Measurements from ENCODE around the gene EMILIN1. TPM values are rescaled to one million over a fixed set of nuclear protein-coding genes. Genes with fewer than 3 reads are reported as not detected.

The EMILIN1 gene
- total and polyA plus RNA-seq, 2 of the 4 experiments (the other 2 are of a cell fraction) = 26.5 to 95.6 TPM

DNA sequence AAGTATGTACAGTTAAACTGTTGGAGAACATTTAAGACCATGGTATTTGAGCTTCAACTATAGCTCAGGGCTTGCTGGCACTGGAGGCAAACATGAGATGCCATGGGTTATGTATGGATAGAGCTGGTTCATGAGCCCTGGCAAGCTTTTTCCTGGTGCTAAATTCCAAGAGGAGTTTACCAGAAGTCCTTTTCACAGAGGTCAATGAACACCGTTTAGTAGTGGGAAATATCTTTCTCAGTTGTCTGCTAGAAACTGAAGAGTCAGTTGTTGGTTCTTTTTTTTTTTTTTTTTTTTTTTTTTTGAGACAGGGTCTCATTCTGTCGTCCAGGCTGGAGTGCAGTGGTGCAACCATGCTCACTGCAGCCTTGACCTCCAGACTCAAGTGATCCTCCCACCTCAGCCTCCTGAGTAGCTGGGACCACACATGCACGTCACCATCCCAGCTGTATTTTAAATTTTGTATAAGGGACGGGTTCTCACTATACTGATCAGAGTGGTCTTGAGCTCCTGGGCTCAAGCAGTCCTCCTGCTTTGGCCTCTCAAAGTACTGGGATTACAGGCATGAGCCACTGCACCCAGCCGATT, 9.5 kb downstream of the EMILIN1 start:
- H4K5ac ChIP-seq (ENCODE audit: low read depth, low read length) = no peak overlapping the region
- ChIA-PET CTCF (no interaction called here), POLR2A (ENCODE audit: unreplicated experiment) (interaction anchor here (0.9 kb wide), 1 partner anchor 131 kb away, joined by 3 read pairs; no protein-coding TSS in a partner anchor)
- no peak overlapping the region for H3K4ac ChIP-seq (ENCODE audit: low read depth, low read length)
- TF ChIP-seq MAZ (IDR thresholded peaks at IDR 0.05; ENCODE audit: borderline replicate concordance, low read depth, low read length) = no peak
- H3K9ac ChIP-seq (ENCODE audit: low read depth, low read length) = no peak overlapping the region
- no peaks in the 10 kb centered on the region; the same call in 1 of the 2 replicates for H3K9me1 ChIP-seq (ENCODE audit: insufficient read depth, low read length)
- H4K8ac ChIP-seq (ENCODE audit: low read depth in 2 of 2, low read length in 2 of 2) = no peak overlapping the region
- H2BK120ac ChIP-seq (ENCODE audit: low read depth, low read length) = no peak overlapping the region
- H2BK15ac ChIP-seq (ENCODE audit: low read depth, low read length) = no peak overlapping the region
- H3K4me2 ChIP-seq (ENCODE audit: low read depth, low read length) = no peak overlapping the region
- H3K56ac ChIP-seq (ENCODE audit: extremely low read depth, insufficient read depth, low read length) = no peak overlapping the region
- WGBS, 2 experiments (ENCODE audit: extremely low coverage in 2 of 2, insufficient read length in 1 of 2) = 83% methylated on average over 2 of the region's 5 CpGs; no CpG with 5 or more reads in 1 of the 2 experiments
- no peak overlapping the region for H3K27ac ChIP-seq (ENCODE audit: insufficient read depth, low read length)
- no peak overlapping the region for H2BK20ac ChIP-seq (ENCODE audit: low read depth, low read length)
- H3K27me3 ChIP-seq (ENCODE audit: control insufficient read depth, insufficient read depth, low read length) = no peaks in the 10 kb centered on the region
- no peak overlapping the region for H2AK9ac ChIP-seq (replicated peaks; ENCODE audit: low read depth, low read length, poor library complexity)
- H3K23ac ChIP-seq (ENCODE audit: low read depth, low read length) = no peak overlapping the region
- BruUV-seq (replicated peaks) = no TSS peak
- intact Hi-C loops (cut with micrococcal nuclease) = loop anchor here (5.0 kb wide), 1 partner anchor 241 kb away; the partner anchor contains the start of gene DPYSL5
- no peak for ATAC-seq (ENCODE audit: low read depth)
- H2AFZ ChIP-seq (replicated peaks; ENCODE audit: low read length, poor library complexity) = no peak overlapping the region
- H3K4me3 ChIP-seq (ENCODE audit: insufficient read depth, low read depth, low read length) = no peak overlapping the region
- dilution Hi-C loops (cut with HindIII; ENCODE audit: low sequenced_read_pairs, unreplicated experiment) = no loop called here
- H3K79me1 ChIP-seq (ENCODE audit: low read depth in 1 of 2, low read length in 2 of 2) = peaks cover 0 to 18% of the 10 kb centered on the region in 2 experiments; a peak in 1 of 4 replicates
- H4K91ac ChIP-seq (ENCODE audit: insufficient read depth, low read depth, low read length) = no peak overlapping the region
- H3K18ac ChIP-seq (ENCODE audit: low read depth, low read length) = no peak overlapping the region
- no peak overlapping the region for H3K14ac ChIP-seq (replicated peaks; ENCODE audit: low read depth, low read length)
- peaks cover 6% of the 10 kb centered on the region for H3K4me1 ChIP-seq (ENCODE audit: control insufficient read depth, insufficient read depth, low read length)
- in situ Hi-C loops (cut with MboI; ENCODE audit: low sequenced_read_pairs) = no loop called here
- DNase-seq = no peak
- H3K9me3 ChIP-seq (ENCODE audit: control insufficient read depth, insufficient read depth, low read length) = no peaks in the 10 kb centered on the region
- H2BK5ac ChIP-seq (ENCODE audit: low read depth, low read length, poor library complexity, severe bottlenecking) = no peak overlapping the region
- H2AK5ac ChIP-seq (ENCODE audit: low read depth, low read length) = no peak overlapping the region
- peaks cover 10% of the 10 kb centered on the region; the same call in 1 of the 2 replicates for H3K36me3 ChIP-seq (ENCODE audit: control insufficient read depth, insufficient read depth, low read length)
- no peaks in the 10 kb centered on the region; the same call in 1 of the 2 replicates for H4K20me1 ChIP-seq (ENCODE audit: insufficient read depth, low read length)

Data from IMR-90 (cell line).